ENCODE results near the gene VTI1B.

VTI1B gene

DNA sequence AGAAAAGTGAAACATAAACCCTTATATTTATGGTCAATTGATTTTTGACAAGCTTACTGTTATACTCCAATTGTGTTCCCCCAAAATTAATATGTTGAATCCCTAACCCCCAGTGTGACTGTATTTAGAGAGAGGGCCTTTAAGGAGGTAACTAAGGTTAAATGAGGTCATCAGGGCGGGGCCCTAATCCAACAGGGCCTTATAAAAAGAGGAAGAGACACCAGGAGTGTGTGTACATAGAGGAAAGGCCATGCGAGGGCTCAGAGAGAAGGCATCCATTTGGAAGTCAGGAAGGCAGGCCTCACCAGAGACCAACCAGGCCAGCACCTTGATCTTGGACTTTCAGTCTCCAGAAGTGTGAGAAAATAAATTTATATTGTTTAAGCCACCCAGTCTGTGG is 6.5 kb upstream of the VTI1B start:
- DNase-seq (ENCODE audit: extremely low spot score, insufficient read length, low read depth) (no peak), FAIRE-seq (no peak)

DNA sequence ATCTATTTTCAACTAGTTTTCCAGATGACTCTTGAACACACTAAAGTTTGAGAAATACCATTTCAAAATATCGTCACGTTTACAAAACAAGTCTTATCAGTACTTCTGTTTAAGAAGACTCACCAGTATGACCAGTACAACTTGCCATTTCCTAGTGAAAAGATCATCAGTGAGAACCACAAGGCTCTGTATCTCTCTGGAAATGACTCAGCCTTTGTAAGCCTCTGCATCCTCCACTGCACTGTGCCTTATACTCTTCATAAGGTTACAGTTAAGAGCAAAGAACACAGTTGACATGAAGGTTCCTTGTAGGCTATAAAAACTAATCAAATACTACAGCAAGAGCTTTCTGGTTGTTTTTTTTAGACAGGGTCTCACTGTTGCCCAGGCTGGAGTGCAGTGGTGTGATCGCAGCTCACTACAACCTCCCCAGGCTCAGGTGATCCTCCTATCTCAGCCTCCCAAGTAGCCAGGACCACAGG is 5.7 kb upstream of the VTI1B start:
- FAIRE-seq (peak; percentile 91), DNase-seq (ENCODE audit: extremely low spot score, insufficient read length, low read depth) (peak; percentile 73)

DNA sequence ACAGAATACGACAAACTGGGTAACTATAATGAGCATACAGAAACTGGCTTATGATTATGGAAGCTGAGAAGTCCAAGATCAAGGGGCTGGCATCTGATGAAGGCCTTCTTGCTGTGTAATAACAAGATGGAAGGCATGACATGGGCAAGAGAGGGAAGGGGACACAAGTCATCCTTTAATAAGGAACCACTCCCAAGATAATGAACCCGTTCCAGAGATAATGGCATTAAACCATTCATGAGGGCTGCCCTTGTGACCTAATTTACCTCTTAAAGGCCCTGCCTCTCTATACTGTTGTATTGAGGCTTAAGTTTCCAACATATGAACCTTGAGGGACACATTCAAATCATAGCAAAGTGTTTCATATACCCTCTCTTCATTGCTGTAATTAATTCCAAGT is 4.6 kb upstream of the VTI1B start:
- DNase-seq (ENCODE audit: extremely low spot score, insufficient read length, low read depth) (no peak), FAIRE-seq (no peak)

DNA sequence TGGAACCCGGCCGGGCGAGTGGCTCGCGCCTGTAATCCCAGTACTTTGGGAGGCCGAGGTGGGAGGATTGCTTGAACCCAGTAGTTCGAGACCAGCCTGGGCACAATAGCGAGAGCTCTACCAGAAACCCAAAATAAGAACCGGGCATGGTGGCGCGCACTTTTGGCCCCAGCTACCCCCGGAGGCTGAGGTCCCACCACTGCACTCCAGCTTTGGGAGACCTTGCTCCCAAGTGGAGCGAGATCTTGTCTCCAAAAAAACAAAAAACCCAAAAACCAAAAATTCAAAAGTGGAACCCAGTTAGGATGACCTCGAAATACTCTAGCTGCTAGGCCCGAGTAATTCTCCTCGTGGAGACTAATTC is 769 bp upstream of the VTI1B start:
- no peak for DNase-seq (ENCODE audit: extremely low spot score, insufficient read length, low read depth)
- FAIRE-seq: no peak

DNA sequence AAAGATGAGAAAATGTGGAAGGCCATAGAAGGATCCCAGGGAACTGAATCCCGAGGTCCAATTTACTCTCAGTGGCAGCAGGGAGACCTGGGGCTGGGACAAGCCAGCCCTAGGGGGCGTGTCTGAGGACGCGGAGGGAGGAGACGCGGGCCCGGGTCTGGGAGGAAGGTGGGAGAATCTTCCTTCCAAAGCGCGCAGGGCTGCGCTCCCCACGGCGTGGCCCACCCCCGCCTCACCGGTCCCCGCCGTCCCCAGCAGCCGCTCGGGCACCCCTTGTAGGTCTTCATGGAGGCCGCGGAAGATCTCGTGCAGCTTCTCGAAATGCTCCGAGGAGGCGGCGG is 323 bp downstream of the VTI1B start:
- DNase-seq (ENCODE audit: extremely low spot score, insufficient read length, low read depth) (peak; percentile 30), FAIRE-seq (peak; percentile 66)

DNA sequence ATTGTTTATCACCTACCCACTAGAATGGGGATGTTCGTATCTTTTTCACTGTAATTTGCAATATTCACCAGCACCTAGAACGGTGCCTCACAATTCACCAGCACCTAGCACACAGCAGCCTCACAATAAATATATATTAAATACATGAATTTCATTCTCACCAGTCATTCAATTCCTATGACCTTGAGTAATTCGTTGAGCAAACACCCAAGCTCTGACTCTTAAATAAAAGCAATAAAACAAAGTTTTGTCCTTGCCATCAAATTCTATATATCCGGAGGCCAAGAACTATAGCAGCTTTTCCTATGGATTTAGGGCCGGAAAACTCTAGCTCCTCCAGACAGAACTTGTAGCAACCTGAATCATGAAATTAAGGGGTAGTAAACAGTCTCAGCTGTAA is 981 bp downstream of the VTI1B start:
- no peak for DNase-seq (ENCODE audit: extremely low spot score, insufficient read length, low read depth)
- FAIRE-seq: no peak

DNA sequence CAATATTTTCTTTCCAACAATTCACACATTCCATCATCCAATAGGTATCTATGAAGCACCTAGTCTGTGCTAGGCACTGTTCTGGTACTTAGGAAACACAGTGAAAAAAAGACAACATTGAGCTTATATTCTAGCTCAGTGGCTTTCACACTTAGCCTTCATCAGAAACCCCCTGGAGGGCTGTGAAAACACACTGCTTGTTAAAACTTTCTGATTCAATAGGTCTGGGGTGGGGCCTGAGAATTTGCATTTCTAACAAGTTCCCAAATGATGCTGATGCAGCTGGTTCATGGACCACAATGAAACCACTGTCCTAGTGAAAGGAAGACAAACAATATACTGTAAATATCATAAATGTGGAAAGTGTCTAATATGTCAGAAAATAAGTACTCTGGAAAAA is 5.9 kb downstream of the VTI1B start:
- no peak for DNase-seq (ENCODE audit: extremely low spot score, insufficient read length, low read depth)
- FAIRE-seq: peak; percentile 71

DNA sequence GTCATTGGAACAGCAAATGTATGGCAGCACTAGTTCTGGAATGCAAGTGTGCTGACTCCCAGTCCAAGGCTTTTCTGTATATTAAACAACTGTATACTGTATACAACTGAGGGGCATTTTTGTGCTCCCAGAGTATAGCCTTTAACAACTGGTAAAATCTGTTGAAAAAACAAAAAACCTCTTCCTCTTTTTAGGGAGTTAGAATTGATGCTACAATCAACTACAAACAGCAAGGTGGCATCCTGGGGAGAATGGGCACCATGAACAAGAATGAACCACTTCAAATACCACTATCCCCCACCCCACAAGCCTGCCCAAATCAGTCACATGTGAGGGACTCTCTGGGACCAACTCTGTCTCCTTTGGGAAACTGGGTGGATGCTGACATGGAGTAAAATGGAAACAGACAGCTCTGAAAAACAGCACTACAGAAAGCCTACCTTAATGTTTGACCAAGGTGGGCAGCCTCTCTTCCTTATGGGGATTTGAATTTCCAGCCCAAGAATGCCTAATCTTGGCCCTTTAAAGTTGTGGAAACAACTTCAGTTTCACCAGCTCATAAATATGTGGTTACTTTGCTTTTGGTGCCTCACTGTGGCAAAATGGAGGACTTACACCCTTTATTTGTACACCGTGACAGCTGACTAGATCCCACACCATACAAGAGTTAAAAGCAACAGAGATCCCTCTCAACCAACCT is 7.5 kb downstream of the VTI1B start:
- DNase-seq (ENCODE audit: extremely low spot score, insufficient read length, low read depth) (no peak), FAIRE-seq (peak; percentile 59)

DNA sequence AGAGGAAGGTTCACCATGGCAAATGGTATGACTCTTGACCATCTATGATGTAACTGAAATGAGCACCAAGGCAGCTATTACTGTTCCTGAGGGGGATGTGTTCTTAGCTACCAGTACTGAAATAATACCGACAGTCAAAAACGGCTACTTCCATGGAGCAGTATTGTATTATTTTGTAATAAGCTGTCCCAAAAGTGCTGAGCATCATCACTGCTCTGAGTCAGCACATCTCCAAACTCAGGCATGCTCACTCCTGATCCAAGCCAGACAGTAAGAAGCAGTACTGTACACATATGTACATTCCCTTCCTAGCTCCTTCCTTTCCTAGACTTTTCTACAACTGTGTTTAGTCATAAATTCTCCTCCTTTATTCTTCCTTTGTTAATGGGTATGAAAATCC is 8.6 kb downstream of the VTI1B start:
- no peak for DNase-seq (ENCODE audit: extremely low spot score, insufficient read length, low read depth)
- no peak for FAIRE-seq

DNA sequence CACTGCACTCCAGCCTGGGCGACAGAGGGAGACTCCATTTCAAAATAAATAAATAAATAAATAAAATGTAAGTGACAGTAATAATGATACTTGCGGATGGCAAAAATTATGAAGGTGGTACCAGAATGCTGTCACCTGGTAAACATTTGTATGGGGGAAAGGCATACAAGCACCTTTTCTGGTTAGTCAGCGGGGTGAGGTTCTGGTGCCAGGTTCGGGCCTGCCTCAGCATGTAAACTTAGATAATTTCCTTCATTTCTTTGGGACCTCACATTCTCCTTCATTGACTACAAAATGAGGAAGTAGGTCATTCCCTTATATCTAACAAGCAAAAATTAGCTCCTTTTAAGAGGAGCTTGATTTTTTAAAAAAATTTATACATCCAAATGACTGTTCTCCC is 10.8 kb downstream of the VTI1B start:
- DNase-seq (ENCODE audit: extremely low spot score, insufficient read length, low read depth) (no peak), FAIRE-seq (no peak)

DNA sequence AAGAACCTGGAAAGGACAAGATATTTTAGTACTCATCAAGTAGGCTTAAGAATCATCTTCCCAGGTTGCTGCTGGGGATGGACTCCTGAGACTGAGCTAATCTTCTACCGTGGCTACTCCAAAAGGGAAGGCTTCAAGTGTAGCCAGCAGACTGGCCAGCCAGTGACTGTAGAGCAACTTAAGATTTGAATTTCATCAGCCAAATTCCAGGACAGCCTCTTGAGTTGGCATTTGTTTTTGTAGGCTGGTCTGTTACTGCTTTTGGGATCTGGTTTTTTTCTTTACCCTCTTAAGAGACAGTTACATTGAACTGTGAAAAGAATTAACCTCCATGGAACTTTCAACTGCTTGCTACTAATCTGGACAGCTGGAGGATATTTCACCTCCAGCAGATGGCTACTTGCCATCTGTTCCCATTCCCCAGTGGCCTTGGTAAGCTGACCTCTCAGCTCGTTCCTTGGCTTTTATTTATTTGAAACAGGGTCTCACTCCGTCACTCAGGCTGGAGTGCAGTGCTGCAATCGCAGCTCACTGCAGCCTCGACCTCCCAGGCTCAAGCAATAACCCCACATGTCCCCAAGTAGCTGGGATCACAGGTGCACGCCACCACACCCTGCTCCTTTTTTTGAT is 20.7 kb downstream of the VTI1B start:
- no peak for DNase-seq (ENCODE audit: extremely low spot score, insufficient read length, low read depth)
- FAIRE-seq: no peak

DNA sequence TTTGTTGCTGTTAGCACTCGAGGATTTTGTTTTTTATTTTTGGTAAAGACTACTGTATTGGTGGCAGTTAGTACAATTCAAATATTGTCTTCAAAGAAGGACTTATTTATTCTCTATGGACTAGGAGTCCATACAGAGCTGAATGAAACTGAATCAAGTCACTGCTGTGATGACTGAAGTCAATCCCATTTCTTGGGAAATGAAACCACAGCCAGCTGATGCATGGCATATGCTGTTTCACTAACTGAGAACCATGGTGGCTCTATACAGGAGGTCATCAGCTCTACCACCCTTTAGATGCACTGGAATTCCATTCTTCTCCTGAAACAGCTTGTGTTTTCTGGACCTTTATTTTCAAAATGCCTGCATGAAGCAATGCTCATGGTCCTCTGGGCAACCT is 22.2 kb downstream of the VTI1B start:
- FAIRE-seq: no peak
- DNase-seq (ENCODE audit: extremely low spot score, insufficient read length, low read depth): no peak

DNA sequence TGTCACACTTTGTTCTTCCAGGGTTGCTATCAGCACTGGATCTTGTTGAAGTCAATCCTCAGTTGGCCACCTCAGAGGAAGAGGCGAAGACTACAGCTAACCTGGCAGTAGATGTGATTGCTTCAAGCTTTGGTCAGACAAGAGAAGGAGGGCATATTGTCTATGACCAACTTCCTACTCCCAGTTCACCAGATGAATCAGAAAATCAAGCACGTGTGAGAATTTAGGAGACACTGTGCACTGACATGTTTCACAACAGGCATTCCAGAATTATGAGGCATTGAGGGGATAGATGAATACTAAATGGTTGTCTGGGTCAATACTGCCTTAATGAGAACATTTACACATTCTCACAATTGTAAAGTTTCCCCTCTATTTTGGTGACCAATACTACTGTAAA is 23.7 kb downstream of the VTI1B start:
- no peak for DNase-seq (ENCODE audit: extremely low spot score, insufficient read length, low read depth)

DNA sequence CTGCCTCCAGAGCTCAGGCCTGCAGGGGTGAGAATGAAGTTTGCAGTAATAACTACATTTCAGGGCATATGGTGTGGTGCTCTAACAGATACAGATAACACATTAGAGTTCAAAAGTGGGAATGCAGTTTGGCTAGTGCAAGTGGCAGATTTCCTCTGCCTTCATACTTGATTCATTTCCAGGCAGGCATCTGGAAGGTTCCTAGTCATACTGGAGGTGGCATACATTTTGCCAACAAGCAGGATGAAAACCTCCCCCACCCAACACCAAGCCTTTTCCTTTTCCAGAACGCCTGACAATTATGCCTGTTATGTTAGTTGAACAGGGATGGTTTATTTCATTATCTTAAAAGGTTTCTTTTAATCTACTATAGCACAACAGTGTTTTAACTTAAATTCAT is 24.3 kb downstream of the VTI1B start:
- DNase-seq (ENCODE audit: extremely low spot score, insufficient read length, low read depth) (no peak), FAIRE-seq (no peak)

More for the DNA sequence above, 23.7 kb downstream of the VTI1B start:
- FAIRE-seq: no peak

DNA sequence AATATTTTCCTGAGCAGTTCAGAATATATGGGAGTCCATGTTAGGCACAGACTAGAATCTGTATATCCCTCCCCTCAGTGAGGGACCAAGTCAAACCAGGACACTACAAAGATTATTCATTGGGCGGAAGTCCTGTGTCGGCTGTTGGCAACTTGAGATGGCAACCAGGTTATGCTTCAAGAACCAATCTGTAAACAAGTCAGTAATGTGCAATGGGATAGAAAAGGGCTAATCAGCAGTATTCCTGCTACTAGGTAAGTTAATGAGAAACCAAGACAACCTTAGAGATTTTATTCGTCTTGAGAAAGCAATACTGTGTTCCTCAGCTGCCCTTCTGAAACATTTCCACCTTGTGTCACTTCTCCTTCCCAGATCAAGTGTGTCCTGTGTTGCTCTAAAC is 28.3 kb downstream of the VTI1B start:
- FAIRE-seq (no peak), DNase-seq (ENCODE audit: extremely low spot score, insufficient read length, low read depth) (no peak)

DNA sequence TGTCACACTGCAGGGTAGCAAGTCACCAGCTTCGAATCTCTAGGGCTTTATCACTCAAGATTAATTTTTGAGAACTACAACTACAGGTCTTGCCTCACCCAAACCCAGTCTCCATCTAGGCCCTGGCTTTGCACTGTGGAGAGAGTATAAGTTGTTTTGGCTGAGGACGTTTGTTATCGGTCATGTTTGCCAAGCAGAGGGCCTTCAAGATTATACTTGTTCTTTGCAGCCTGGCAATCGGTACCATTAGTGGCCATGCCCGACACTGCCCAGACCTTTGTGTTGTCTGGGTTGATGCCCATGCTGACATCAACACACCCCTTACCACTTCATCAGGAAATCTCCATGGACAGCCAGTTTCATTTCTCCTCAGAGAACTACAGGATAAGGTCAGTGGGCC is 29.0 kb downstream of the VTI1B start:
- DNase-seq (ENCODE audit: extremely low spot score, insufficient read length, low read depth): no peak
- no peak for FAIRE-seq

DNA sequence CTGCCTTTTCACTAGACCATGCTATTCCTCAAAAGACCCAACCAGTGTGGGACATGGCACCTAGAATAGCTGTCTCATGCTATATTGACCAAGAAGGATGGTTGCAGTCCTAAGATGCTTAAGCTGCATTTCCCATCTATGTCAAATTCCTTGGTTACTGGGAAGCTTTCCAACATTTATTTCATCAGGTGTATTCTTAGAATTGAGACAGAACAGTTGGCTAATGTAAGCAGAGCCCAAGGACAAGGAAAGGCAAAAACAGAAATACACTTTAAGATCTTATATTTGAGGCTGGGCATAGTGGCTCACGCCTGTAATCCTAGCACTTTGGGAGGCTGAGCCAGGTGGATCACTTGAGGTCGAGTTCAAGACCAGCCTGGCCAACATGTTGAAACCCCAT is 30.0 kb downstream of the VTI1B start:
- FAIRE-seq (no peak), DNase-seq (ENCODE audit: extremely low spot score, insufficient read length, low read depth) (no peak)

DNA sequence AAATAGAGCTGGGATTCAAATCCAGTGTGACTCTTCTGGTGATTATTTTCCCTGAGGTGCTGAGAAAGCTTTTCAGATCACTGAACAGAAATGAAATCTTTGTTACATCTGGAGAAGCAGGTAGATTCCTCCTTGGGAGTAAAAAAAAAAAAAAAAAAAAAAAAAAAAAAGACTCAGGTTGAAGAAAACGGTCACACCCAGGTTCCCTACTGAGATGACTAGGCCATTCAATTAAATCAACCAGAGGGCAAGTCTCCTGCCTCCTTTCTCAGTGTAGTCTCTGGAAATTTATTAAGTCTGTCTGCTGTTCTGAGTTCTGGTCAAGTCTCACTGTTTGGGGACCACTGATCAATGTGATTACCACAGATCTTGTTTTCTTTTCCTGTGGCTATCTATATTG is 30.7 kb downstream of the VTI1B start:
- DNase-seq (ENCODE audit: extremely low spot score, insufficient read length, low read depth) (no peak), FAIRE-seq (no peak)

DNA sequence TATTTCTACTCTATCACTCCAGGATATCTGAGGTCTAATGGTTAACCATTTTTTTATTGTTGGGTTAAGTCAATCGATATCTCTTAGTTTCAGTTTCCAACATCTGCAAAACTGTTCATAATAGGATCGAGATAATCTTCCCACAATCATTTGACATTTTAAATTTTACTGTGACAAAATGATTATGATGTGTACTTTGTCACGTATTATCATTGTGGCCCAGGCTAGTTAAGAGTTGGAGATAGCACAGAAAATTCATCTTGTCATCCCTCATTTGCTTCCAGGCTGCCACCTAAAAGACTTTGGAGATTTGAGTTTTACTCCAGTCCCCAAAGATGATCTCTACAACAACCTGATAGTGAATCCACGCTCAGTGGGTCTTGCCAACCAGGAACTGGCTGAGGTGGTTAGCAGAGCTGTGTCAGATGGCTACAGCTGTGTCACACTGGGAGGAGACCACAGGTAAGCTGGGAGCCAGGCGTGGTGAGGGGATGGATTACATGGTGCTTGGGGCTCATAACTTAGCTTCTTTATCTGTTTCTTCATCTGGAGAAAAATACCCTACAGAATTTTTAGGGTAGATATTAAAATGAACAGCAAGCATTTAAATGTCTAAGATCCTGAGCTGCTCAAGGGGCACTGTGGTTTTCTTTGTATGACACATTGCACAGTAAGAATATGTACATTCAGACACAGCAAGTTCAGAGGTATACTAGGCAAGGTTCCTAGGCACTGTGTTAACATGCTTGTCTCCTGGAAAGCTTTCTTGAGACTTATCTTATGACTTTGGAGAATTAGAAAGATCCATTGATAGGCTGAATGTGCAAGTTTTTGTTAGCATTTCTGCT is 32.3 kb downstream of the VTI1B start:
- FAIRE-seq (no peak), DNase-seq (ENCODE audit: extremely low spot score, insufficient read length, low read depth) (no peak)

DNA sequence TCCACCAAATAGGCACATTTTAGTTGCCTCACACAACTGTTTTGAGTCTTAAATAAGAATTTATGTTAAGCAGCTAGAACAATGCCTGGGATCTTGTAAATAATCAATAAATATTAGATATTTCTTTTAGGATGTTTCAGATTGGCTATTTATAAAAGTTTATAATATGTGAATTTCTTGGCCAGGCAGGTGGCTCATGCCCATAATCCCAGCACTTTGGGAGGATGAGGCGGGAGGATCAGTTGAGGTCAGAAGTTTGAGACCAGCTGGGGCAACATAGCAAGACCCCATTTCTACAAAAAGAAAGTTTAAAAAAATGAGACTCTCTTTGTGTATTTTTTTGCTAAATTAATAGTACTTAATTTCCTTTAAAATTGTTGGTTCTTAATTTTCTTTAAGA is 33.0 kb downstream of the VTI1B start:
- DNase-seq (ENCODE audit: extremely low spot score, insufficient read length, low read depth) (no peak), FAIRE-seq (no peak)

DNA sequence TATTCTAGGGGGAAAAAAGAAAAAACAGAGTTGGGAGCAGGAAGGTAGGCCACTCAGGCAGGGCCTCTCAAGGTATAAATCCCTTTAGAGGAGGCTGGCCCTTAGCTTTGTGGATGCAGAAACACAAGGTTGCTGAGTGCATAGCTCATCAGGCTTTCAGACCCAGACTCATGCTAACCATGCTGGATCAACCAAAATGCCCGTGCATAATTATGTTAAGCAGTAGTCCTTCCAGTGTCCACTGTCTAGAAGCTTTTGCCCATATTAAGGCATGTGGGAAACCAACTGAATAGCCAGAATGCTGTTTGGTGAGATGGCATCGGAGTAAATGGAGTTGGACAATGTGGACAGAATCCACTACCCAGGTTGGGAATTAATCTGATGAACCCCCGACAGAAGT is 35.8 kb downstream of the VTI1B start:
- DNase-seq (ENCODE audit: extremely low spot score, insufficient read length, low read depth): no peak
- no peak for FAIRE-seq

Data from GM18507 (cell line).